Measurements from ENCODE around the gene MAP7D1. TPM values are rescaled to one million over a fixed set of nuclear protein-coding genes. Genes with fewer than 3 reads are reported as not detected.

Gene MAP7D1
- total and polyA plus RNA-seq, 10 of the 15 experiments (the other 5 are each of a cell fraction or from before 2014, with no cell fraction given): 4.4 to 97.6 (median 24.2) TPM

DNA sequence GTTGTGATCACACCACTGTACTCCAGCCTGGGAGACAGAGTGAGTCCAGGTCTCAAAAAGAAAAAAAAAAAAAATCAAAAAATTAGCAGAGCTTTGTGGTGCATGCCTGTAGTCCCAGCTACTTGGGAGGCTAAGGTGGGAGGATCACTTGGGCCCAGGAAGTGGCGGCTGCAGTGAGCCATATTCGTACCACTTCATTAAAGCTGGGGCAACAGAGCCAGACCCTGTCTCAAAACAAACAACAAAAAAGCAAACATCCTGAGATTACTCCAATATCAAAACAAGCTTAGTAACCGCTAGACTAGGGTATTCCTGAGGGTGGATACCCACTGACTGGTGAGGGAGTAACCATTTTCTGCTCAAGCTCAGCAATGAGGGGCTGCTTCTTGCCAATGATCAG lies 55.3 kb downstream of the MAP7D1 start (continued):
- TF ChIP-seq E4F1 (IDR thresholded peaks at IDR 0.05; ENCODE audit: borderline replicate concordance, partially characterized antibody) (no peak), ZNF274 (IDR thresholded peaks at IDR 0.05; ENCODE audit: insufficient read depth, insufficient read length) (no peak)

- FAIRE-seq (no peak), DNase-seq (ENCODE audit: low read depth, low spot score) (no peak), ATAC-seq (no peak)
- ChIA-PET CTCF (interaction anchor here (1.0 to 1.3 kb wide), 3 partner anchors 23 to 74 kb away, joined by 3 to 6 read pairs (median 5); partner anchors contain the start of gene TRAPPC3), POLR2A (no interaction called here), RAD21 (ENCODE audit: unreplicated experiment) (interaction anchor here (1.1 to 1.2 kb wide), 2 partner anchors 12 to 62 kb away, joined by 3 to 4 read pairs; no protein-coding TSS in a partner anchor), SMC1A (ENCODE audit: uncharacterized antibody, unreplicated experiment) (interaction anchor here (1.4 to 1.8 kb wide), 2 partner anchors 12 to 24 kb away, joined by 4 to 5 read pairs; partner anchors contain the start of gene THRAP3)
- no peak overlapping the region for H3K4me3 ChIP-seq
- no peak overlapping the region for H2AFZ ChIP-seq (ENCODE audit: control insufficient read depth, low read depth, low read length)
- intact Hi-C loops (cut with micrococcal nuclease; ENCODE audit: unreplicated experiment): no loop called here
- 47% methylated on average over 2 of the region's 2 CpGs for WGBS (ENCODE audit: insufficient coverage, insufficient replicate concordance, low lambda C conversion rate, missing lambda C conversion rate)
- BruUV-seq (replicated peaks): no TSS peak
- in situ Hi-C loops (cut with MboI): no loop called here
- peaks cover 9% of the 10 kb centered on the region for H3K4me1 ChIP-seq (ENCODE audit: control insufficient read depth, insufficient read depth, low read length)
- no peak overlapping the region for H3K4me2 ChIP-seq (ENCODE audit: control insufficient read depth, insufficient read depth)
- no peaks in the 10 kb centered on the region for H3K9me3 ChIP-seq (replicated peaks; ENCODE audit: control insufficient read depth, insufficient read depth, low read length)
- no peak for TF ChIP-seq SREBF2 (IDR thresholded peaks at IDR 0.05; ENCODE audit: low read length)
- TF ChIP-seq, protein P1, sequence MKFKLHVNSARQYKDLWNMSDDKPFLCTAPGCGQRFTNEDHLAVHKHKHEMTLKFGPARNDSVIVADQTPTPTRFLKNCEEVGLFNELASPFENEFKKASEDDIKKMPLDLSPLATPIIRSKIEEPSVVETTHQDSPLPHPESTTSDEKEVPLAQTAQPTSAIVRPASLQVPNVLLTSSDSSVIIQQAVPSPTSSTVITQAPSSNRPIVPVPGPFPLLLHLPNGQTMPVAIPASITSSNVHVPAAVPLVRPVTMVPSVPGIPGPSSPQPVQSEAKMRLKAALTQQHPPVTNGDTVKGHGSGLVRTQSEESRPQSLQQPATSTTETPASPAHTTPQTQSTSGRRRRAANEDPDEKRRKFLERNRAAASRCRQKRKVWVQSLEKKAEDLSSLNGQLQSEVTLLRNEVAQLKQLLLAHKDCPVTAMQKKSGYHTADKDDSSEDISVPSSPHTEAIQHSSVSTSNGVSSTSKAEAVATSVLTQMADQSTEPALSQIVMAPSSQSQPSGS (IDR thresholded peaks at IDR 0.05; ENCODE audit: low read length): no peak
- no peak for TF ChIP-seq IRF3 (IDR thresholded peaks at IDR 0.05)
- no peak for TF ChIP-seq GATAD2B (conservative IDR thresholded peaks at IDR 0.05; ENCODE audit: low read depth)
- TF ChIP-seq, protein P2, sequence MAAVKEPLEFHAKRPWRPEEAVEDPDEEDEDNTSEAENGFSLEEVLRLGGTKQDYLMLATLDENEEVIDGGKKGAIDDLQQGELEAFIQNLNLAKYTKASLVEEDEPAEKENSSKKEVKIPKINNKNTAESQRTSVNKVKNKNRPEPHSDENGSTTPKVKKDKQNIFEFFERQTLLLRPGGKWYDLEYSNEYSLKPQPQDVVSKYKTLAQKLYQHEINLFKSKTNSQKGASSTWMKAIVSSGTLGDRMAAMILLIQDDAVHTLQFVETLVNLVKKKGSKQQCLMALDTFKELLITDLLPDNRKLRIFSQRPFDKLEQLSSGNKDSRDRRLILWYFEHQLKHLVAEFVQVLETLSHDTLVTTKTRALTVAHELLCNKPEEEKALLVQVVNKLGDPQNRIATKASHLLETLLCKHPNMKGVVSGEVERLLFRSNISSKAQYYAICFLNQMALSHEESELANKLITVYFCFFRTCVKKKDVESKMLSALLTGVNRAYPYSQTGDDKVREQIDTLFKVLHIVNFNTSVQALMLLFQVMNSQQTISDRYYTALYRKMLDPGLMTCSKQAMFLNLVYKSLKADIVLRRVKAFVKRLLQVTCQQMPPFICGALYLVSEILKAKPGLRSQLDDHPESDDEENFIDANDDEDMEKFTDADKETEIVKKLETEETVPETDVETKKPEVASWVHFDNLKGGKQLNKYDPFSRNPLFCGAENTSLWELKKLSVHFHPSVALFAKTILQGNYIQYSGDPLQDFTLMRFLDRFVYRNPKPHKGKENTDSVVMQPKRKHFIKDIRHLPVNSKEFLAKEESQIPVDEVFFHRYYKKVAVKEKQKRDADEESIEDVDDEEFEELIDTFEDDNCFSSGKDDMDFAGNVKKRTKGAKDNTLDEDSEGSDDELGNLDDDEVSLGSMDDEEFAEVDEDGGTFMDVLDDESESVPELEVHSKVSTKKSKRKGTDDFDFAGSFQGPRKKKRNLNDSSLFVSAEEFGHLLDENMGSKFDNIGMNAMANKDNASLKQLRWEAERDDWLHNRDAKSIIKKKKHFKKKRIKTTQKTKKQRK (IDR thresholded peaks at IDR 0.05; ENCODE audit: low read depth, low read length): no peak
- no peak for TF ChIP-seq ATF7 (IDR thresholded peaks at IDR 0.05; ENCODE audit: low read depth)
- no peak for TF ChIP-seq NR2F1 (conservative IDR thresholded peaks at IDR 0.05)
- TF ChIP-seq POU2F2 (IDR thresholded peaks at IDR 0.05; ENCODE audit: borderline replicate concordance, low read depth, low read length): no peak
- no peak for TF ChIP-seq JUNB (IDR thresholded peaks at IDR 0.05)
- no peak for TF ChIP-seq POLR2AphosphoS2 (IDR thresholded peaks at IDR 0.05; ENCODE audit: low read depth, low read length)
- H3K27me3 ChIP-seq (replicated peaks in 1 of 2; ENCODE audit: control insufficient read depth in 2 of 2, insufficient read depth in 2 of 2, low read length in 1 of 2): no peaks in the 10 kb centered on the region
- H3K36me3 ChIP-seq (ENCODE audit: control insufficient read depth in 2 of 2, insufficient read depth in 2 of 2, low read length in 1 of 2): no peaks in the 10 kb centered on the region
- H4K20me1 ChIP-seq (ENCODE audit: control insufficient read depth, insufficient read depth): no peaks in the 10 kb centered on the region
- H3K79me2 ChIP-seq (ENCODE audit: control insufficient read depth, insufficient read depth, low read length): no peaks in the 10 kb centered on the region
- H3K9ac ChIP-seq (ENCODE audit: control insufficient read depth, insufficient read depth, low read length): no peak overlapping the region
- no peak overlapping the region for H3K27ac ChIP-seq (ENCODE audit: control insufficient read depth, insufficient read depth)
Measured at GRCh38 chr1:36211841-36212240, 55.9 kb downstream of the MAP7D1 start.
